OCI-LY3 (cell line): Measurements from ENCODE around the gene SEMA5A.

Experiments used
- H2AFZ ChIP-seq: fragments of 200-600, 300-600 bp; shearing (Covaris generic); 2 replicates; pipeline ENCODE4 v1.6.0; 2014; ENCODE audit warnings: antibody characterized with exemption, low read depth, low read length
- H3K27ac ChIP-seq: fragments of 200-600, 300-600 bp; sonication (generic); 2 replicates; pipeline ENCODE4 v1.5.1; 2014; ENCODE audit warnings: mild to moderate bottlenecking, low read length, moderate library complexity, mixed read lengths
- H3K27me3 ChIP-seq: fragments of 200-600, 300-600 bp; sonication (generic); 2 replicates; pipeline ENCODE4 v1.6.1; 2014; ENCODE audit warnings: low read depth, low read length, mixed read lengths
- H3K36me3 ChIP-seq: fragments of 200-600, 300-600 bp; sonication (generic); replicated peaks from 2 replicates; pipeline ENCODE3; 2014; ENCODE audit warnings: low read depth, low read length, mixed read lengths
- H3K4me1 ChIP-seq: fragments of 300-600, 200-600 bp; sonication (generic); 2 replicates; pipeline ENCODE4 v1.6.1; 2014; ENCODE audit warnings: low read length, mixed read lengths
- H3K4me2 ChIP-seq: fragments of 200-600, 300-600 bp; sonication (generic); 2 replicates; pipeline ENCODE4 v1.6.1; 2014; ENCODE audit warnings: low read length, mixed read lengths
- H3K4me3 ChIP-seq: fragments of 300-600, 200-600 bp; sonication (generic); 2 replicates; pipeline ENCODE4 v1.5.1; 2014; ENCODE audit warnings: antibody characterized with exemption, mild to moderate bottlenecking, low read length, moderate library complexity
- H3K79me2 ChIP-seq: fragments of 300-600, 200-600 bp; shearing (Covaris generic); 2 replicates; pipeline ENCODE4 v1.6.1; 2014; ENCODE audit warnings: mild to moderate bottlenecking, low read length, mixed read lengths
- H3K9ac ChIP-seq: fragments of 300-600, 200-600 bp; shearing (Covaris generic); 2 replicates; pipeline ENCODE4 v1.6.0; 2014; ENCODE audit warnings: mild to moderate bottlenecking, low read length, moderate library complexity
- H3K9me3 ChIP-seq: fragments of 200-600, 300-600 bp; shearing (Covaris generic); 2 replicates; pipeline ENCODE4 v1.6.1; 2014; ENCODE audit warnings: low read length, mixed read lengths; ENCODE audit not compliant: insufficient read depth
- H4K20me1 ChIP-seq: fragments of 200-600, 300-600 bp; sonication (generic); 2 replicates; pipeline ENCODE4 v1.6.1; 2016; ENCODE audit warnings: low read length, mixed read lengths; ENCODE audit not compliant: insufficient read depth
- CTCF ChIP-seq: fragments of 200-600, 300-600 bp; sonication (generic); IDR thresholded peaks from 2 replicates; pipeline ENCODE4 v1.5.1; 2014; ENCODE audit warnings: antibody characterized with exemption, low read length, low read depth
- EZH2phosphoT487 ChIP-seq: fragments of 200-600 bp; shearing (Covaris generic); IDR thresholded peaks from 2 replicates; pipeline ENCODE4 v1.6.1; 2018; ENCODE audit warnings: antibody characterized with exemption, mixed run types, low read depth

Gene SEMA5A

GRCh38 chr5:9351546-9351945 lies 194.3 kb downstream of the SEMA5A start:
- Histone ChIP-seq H4K20me1 (no peaks in the 10 kb centered on the region), H3K9ac (no peak overlapping the region), H3K27ac (no peak overlapping the region), H3K27me3 (no peaks in the 10 kb centered on the region), H3K36me3 (no peaks in the 10 kb centered on the region), H3K9me3 (no peaks in the 10 kb centered on the region), H3K4me3 (no peak overlapping the region), H2AFZ (no peak overlapping the region), H3K4me1 (no peaks in the 10 kb centered on the region), H3K4me2 (no peak overlapping the region), H3K79me2 (no peaks in the 10 kb centered on the region)
- no peak for TF ChIP-seq EZH2phosphoT487
- no peak for TF ChIP-seq CTCF

GRCh38 chr5:9350301-9350797 lies 195.5 kb downstream of the SEMA5A start:
- Histone ChIP-seq H2AFZ (no peak overlapping the region), H3K79me2 (no peaks in the 10 kb centered on the region), H3K27ac (no peak overlapping the region), H4K20me1 (no peaks in the 10 kb centered on the region), H3K9ac (no peak overlapping the region), H3K4me3 (no peak overlapping the region), H3K36me3 (no peaks in the 10 kb centered on the region), H3K9me3 (no peaks in the 10 kb centered on the region), H3K4me1 (no peaks in the 10 kb centered on the region), H3K4me2 (no peak overlapping the region), H3K27me3 (no peaks in the 10 kb centered on the region)
- no peak for TF ChIP-seq EZH2phosphoT487
- TF ChIP-seq CTCF: no peak

GRCh38 chr5:9348401-9348996 lies 197.4 kb downstream of the SEMA5A start:
- Histone ChIP-seq H2AFZ (no peak overlapping the region), H3K4me1 (no peaks in the 10 kb centered on the region), H3K36me3 (no peaks in the 10 kb centered on the region), H3K27me3 (no peaks in the 10 kb centered on the region), H3K27ac (no peak overlapping the region), H3K4me2 (no peak overlapping the region), H4K20me1 (no peaks in the 10 kb centered on the region), H3K9me3 (no peaks in the 10 kb centered on the region), H3K9ac (no peak overlapping the region), H3K4me3 (no peak overlapping the region), H3K79me2 (no peaks in the 10 kb centered on the region)
- TF ChIP-seq CTCF (no peak), EZH2phosphoT487 (no peak)

- TF ChIP-seq CTCF (no peak), EZH2phosphoT487 (no peak)
- H3K79me2 ChIP-seq: no peaks in the 10 kb centered on the region
- H3K9me3 ChIP-seq: no peaks in the 10 kb centered on the region
- no peak overlapping the region for H3K4me2 ChIP-seq
- H3K27ac ChIP-seq: no peak overlapping the region
- H3K4me3 ChIP-seq: no peak overlapping the region
- no peaks in the 10 kb centered on the region for H4K20me1 ChIP-seq
- H2AFZ ChIP-seq: no peak overlapping the region
- no peak overlapping the region for H3K9ac ChIP-seq
- no peaks in the 10 kb centered on the region for H3K36me3 ChIP-seq
- H3K4me1 ChIP-seq: no peaks in the 10 kb centered on the region
- no peaks in the 10 kb centered on the region for H3K27me3 ChIP-seq
Measured at GRCh38 chr5:9347541-9348295, 198.2 kb downstream of the SEMA5A start.
